ENCODE results near the gene ANXA10.
"Not testable (repeated sequence)": the region's sequence is repeated elsewhere in the genome, so short reads cannot be mapped to it uniquely, and the experiment has no call there.

The ANXA10 gene

DNA sequence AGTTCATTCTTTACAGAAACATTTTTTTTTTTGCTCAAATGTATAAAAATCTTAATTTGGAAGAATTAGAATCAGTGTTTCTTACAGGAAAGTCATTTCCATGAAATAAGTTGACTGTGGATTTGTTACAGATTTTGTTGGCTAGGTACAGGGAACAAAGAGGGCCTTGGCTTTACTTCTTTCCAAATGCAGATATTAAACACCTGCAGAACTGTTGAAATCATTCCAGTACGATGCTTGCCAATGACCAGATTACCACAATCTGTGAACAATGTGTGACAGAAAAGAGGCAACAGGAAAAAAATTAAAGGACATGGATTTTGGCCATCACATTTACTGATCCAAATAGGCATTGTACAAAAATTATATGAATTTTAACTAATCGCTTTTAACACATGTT, 70.8 kb downstream of the ANXA10 start:
- DNase-seq: no peak

DNA sequence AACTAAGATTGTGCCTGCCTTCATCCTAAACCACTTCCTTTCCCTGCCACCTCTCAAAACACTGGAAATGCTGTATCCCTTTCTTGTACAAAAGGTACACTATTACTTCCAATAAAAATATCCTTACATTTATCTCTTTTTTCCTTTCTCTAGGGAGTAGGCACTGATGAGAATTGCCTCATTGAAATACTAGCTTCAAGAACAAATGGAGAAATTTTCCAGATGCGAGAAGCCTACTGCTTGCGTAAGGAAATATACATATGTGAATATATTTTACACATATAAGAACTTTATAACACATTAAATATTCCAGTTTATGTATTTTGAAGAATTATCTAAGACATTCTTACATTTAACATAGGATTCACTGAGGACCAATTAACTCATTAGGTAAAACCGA, 71.7 kb downstream of the ANXA10 start:
- no peak for DNase-seq

DNA sequence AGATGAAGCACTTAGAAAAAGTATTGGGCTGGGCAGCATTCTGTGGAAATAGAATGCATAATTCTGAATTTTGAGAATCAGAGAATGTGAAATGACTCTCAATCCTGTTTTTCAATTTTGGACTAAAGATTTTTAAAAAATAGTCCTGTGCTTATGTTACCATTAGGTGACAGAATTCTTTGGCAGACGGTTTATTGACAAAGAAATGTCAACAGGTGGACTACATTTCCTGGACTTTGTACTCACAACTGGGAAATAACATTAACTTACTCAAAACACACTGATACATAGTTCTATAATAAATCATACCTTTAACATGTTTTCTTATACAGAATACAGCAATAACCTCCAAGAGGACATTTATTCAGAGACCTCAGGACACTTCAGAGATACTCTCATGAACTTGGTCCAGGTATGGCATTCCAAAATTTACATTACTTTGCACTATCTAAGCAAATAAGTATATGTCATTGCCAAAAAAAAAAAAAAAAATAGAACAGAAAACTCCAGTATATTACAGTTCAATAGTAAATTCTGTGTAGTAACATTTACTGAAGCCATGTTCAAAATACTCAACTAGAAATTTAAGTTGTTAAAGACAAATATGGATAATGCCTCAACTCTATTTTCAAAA, 72.7 kb downstream of the ANXA10 start:
- DNase-seq: no peak

DNA sequence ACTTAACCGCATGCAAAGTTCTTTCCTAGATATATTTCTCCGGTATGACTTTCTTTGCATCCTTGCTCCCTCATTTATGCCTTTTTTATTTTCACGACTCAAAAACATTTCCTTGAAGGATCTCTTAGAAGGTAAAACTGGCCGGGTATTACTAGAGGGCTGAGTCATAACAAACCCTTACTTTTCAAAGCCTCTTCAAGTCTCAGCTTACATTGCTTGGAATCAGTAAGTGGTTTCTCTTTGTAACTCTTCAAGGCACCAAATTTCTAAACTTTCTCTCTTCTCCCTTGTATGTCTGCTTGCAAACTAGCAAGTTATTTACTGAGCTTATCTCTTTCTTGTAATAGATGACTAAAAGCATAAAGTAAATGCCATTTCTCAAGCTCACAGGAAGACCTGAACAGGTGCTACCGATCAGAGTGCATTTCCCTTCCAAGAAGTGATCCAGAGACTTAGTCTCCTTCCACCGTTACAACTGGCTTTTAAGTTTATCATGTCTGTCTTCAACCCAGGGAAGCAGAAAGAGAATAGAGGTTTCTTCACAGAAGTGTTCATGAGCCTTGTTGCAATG, 75.5 kb downstream of the ANXA10 start:
- no peak for DNase-seq

DNA sequence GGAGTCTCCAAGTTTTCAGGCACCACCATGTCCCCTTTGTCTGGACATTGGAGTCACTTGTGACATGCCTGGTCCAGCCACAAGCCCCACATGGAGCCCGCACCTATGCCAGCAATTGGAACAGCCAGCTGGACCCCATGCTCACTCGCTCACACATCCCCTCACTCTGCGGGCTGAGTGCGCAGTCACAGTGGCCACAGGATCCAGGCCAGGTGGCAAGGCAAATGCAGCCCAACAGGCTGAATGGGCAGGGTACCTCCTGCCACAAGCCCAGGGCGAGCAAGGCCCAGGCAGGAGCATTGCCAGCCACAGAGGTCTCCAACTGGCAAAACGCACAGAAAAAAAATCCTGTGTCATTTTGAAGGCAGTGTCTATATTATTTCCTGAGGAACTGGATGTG, 82.0 kb downstream of the ANXA10 start:
- no peak for DNase-seq

DNA sequence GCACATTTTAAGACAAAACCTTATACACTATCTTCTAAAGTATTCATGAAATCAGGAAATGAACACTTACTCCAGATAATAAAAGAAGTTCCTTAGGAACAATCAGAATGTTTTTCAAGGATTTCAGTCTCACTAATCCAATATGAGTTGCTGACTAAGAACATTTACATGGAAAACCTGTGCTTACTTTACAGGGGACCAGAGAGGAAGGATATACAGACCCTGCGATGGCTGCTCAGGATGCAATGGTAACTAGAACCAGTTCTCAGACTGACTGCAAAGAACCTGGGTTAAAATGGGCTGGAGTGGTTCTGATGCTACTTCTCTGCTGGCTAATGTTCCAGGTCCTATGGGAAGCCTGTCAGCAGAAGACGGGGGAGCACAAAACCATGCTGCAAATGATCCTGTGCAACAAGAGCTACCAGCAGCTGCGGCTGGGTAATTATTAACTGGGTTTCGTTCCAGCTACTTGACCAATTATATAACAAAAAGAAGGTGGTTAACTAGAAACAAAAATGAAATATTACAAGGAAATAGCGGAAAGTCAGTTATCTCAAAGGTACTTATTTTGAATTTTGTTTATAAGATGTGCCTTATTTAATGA, 85.3 kb downstream of the ANXA10 start:
- no peak for DNase-seq

DNA sequence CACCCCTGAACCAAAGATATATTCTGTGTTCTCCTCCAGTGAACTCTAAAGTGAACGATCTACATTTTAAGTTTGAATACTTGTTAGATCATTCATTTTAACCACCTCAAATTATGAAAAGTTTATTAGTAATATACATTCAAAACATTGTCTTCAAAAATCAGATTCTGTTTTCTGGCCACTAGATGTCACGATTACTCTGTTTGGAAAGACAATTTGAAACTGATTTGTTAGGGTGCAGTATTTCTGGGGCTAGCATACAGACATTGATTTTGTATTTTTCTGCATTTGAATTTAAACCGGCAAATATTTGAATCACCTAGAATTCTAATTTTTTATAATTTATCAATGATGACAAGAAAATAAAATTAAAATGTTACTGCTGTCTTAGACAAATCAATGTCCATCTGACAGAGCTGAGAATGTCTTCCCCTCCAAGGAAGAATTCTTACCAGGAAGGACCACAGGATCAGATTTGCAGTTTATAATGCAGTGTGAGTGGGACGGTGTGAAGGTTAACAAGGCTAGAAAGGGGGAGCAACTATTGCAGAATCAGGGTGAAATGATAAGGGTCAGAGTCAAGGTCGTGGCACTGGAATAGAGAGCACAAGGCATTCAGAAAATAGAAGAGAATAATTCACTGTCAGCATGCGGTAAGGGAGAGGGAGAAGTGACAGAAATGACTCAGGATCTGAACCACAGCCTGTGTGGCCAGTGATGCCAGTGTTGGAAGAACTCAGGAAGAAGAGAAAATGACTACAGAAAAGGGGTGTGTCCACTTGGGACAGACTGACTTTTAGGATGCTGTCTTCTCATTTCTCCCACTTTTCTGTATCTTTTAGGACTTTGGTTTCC, 91.6 kb downstream of the ANXA10 start:
- no peak for DNase-seq

DNA sequence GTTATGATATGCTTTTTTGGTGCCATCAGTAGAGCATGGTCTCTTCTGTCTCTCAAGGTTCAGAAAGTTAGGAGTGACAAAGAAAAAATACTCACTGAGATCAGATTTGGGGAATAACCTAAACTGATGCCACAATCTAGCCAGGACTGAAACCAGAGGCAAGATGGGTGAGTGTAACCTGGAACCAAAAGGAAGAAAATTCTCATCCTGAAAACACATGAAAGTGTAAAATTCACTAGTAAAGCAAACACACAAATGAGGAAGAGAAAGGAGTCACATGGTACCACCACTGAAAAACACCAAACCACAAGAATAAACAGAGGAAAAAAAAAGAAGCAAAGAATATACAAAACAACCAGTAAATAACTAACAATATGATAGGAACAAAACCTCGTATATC, 96.4 kb downstream of the ANXA10 start:
- no peak for DNase-seq

DNA sequence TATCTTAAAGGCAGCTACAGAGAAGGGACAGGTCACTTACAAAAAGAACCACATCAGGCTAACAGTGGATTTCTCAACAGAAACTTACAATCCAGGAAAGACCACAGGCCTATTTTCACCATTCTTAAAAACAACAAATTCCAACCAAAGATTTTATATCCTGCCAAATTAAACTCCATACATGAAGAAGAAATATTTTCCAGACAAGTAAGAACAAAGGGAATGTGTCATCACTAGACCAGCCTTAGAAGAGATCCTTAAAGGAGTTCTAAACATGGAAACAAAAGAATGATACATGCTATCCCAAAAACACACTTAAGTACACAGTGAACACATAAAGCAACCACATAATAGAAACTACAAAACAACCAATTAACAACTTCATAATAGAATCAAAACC, 105.6 kb downstream of the ANXA10 start:
- no peak for DNase-seq

DNA sequence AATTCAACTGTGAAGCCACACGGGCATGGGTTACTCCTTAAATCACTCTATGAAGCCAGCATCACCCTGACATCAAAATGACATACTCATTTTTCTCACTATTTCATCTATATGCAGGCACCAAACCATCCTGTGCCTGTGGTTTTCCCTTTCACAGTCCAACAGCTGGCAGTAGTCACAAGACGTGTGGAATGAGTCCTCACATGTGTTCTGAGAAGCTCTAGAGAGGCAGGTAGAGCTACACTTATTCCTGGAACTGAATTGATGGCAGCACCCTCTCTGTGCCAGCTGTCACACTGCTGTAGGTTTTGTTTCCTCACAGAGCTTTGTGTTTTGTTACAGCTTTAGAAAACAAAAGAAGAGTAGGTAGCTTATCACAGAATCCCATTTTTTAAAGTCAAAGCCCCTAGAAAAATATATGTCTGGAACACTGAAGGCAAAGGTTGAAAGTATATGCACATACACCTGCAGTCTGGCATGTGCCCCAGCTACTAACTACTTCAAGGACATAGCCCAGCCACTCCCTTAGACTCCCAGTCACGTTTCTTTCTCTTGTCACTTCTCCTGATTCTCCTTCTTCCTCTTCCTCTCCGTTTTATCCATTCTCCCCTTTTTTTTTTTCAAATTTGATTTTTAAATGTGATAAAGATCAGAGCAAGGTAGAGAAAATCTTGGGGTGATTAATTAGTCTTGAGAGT, 107.1 kb downstream of the ANXA10 start:
- DNase-seq: no peak

DNA sequence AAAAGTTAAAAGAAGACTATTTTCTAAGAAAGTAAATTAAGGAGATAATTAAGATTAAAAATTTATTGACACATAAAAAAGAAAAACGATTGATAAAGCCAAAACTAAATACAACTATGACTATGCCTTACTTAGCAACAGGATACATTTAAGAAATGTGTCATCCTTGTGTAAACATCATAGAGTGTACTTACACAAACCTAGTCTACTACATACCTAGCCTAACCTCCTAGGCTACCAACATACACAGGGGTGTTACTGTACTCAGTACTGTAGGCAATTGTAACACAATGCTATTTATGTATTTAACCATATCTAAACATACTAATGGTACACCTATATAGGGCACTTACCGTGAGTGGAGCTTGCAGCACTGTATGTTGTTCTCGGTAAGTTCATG, 108.3 kb downstream of the ANXA10 start:
- DNase-seq: no peak

DNA sequence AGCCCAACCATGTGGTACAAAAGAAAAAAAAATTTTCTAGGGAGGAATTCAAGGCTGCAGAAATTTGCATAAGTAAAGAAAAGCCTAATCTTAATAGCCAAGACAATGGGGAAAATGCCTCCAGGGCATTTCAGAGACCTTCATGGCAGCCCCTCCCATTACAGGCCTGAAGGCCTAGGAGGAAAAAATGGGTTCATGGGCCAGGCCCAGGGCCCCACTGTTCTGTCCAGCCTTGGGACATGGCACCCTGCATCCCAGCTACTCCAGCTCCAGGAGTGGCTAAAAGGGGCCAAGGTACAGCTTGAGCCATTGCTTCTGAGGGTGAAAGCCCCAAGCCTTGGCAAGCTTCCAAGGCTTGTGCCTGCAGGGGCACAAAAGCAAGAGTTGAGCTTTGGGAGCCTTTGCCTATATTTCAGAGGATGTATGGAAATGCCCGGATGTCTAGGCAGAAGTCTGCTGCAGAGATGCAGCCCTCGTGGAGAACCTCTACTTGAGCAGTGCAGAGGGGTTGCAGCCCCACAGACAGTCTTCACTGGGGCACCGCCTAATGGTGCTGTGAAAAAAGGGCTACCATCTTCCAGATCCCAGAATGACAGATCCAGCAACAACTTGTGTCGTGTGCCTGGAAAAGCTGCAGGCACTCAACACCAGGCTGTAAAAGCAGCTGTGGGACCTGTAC, 111.0 kb downstream of the ANXA10 start:
- DNase-seq: no peak

DNA sequence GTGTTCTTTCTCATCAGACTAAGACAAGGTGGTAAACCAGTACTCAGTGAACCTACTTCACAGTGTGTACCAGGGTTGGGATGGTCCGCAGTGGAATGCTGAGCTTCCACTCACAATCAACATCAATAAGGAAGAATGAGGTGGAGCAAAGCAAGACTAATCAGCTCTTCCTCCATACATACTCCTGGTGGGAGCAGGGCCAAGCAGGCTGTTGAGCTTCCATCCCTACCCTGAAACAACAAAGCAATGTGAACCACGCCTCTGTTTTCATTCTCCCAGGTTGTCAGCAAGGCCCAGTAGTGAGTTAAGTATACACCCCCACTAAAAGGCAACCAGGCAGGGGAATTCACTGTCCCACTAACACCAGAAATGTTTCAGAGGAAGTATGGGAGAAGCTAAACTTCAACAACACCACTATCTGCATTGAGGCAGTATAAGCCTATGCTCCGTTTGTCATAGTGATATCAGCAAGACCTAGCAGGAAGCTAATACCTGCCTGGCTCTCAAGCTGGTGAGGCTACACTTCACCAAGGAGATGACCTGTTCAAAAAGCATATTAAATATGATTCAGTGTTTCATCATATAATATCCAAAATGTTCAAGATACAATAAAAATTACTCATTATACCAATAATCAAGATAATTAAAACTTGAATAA, 116.7 kb downstream of the ANXA10 start:
- no peak for DNase-seq

DNA sequence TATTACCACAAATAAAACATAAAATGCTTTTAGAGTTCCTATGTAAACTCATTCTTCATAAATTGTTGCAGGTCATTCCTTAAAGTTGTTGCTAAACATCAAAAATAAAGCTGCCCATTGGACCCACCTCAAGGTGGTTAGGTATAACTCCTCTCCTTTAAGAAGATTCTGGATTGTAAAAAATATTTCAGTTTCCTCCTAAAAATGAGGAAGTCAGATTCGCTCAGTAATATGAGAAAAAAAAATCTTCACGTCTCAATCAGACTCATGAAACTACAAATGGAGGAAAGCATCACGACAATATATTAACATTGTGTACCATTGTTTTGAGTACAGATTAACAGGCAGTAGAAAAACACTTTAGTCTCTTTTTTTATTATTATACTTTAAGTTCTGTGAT, 120.3 kb downstream of the ANXA10 start:
- no peak for DNase-seq

DNA sequence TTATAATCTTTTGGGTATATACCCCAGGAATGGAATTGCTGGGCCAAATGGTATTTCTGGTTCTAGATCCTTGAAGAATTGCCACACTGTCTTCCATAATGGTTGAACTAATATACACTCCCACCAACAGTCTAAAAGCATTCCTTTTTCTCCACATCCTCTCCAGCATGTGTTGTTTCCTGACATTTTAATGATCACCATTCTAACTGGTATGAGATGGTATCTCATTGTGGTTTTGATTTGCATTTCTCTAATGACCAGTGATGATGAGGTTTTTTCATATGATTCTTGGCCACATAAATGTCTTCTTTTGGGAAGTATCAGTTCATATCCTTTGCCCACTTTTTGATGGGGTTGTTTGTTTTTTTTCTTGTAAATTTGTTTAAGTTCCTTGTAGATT, 121.2 kb downstream of the ANXA10 start:
- not testable (repeated sequence) for DNase-seq

DNA sequence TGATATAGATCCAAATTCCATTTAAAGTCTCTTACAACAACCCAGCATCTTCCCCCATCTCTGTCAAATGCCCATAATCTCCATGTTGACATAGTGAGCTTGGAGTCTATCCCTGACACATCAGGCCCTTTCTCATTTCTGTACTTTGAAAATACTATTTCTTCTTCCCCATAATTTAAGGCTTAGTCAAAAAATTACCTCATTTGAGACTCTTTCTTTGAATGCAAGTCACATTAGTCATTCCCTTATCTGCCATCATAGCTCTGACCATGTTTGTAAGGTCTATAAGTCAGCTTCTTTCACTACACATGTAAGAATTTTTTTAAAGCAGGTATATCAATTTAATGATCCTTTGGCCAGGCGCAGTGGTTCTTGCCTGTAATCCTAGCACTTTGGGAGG, 126.3 kb downstream of the ANXA10 start:
- DNase-seq: no peak

DNA sequence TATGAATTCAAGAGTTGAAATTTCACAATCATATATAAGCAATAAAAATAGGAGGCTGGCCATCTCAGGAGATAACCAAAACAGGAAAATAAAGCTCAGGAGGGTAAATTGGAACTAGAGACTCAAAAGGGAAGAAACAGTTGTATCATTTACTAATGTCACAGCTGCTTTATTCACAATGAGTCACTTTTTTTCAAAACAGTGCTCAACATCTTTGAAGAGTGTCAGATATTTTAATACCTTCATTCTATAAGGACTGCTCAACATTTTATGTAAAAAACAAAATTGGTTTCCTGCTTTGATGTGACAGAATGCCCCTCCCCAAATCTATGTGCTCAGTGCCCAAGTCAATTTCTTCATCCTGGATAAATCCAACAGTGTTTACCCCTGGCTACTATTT, 128.6 kb downstream of the ANXA10 start:
- DNase-seq: no peak

DNA sequence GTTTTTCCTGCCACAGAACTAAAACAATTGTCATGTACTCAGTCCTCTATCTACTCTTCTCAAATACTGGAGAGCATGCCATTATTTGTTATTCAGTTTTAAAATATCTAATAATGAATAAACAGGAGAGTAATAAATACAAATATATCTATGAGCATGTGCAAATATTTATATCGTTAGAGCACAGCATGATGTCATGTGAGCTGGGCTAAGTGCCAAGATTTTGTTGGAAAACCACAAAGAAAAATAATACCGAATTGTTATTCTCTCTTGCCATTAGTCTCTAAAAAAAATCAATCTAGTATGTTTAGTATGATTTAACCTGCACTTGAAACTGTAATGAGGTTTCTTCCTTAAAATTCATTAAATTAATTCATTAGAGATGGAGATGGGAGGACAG, 129.0 kb downstream of the ANXA10 start:
- DNase-seq: no peak

Measured in NCI-H2081 treated with DMSO at 0.1 percent for 48 hours (cell line).